Fibroblast of lung (primary cell): Measurements from ENCODE around the gene F2RL3.

Experiments used
- CTCF ChIP-seq, 2 donors: IDR thresholded peaks in 1 of 2; conservative IDR thresholded peaks in 1 of 2; 1 replicate in 1 of 2; 2 replicates in 1 of 2; pipeline ENCODE4 v1.5.1; 2011 to 2012; ENCODE audit warnings: low read length in 2 of 2, control low read depth in 1 of 2, inconsistent platforms in 1 of 2, low read depth in 1 of 2, mild to moderate bottlenecking in 1 of 2
- EZH2 ChIP-seq: IDR thresholded peaks from 2 replicates; pipeline ENCODE4 v1.5.1; 2012; ENCODE audit warnings: low read length, control low read depth, mild to moderate bottlenecking; ENCODE audit errors: missing control alignments

GRCh38 chr19:16893686-16893989 lies 4.8 kb downstream of the F2RL3 start:
- no peak for TF ChIP-seq CTCF (conservative IDR thresholded peaks at IDR 0.05 in 1 of 2, IDR thresholded peaks at IDR 0.05 in 1 of 2; ENCODE audit: low read depth in 1 of 2, low read length in 2 of 2)
- no peak for TF ChIP-seq EZH2
